Gastroesophageal sphincter (tissue), 4 donors: ENCODE data around the gene LRRFIP1. TPM values are rescaled to one million over a fixed set of nuclear protein-coding genes. Genes with fewer than 3 reads are reported as not detected.

Experiments
- ATAC-seq: fragments of 150-250 bp; one replicate; pipeline ENCODE4 v1.9.1; 2016; ENCODE audit warnings: mild to moderate bottlenecking, moderate library complexity
- H3K27ac ChIP-seq, 4 donors: fragments of 200-600 bp; sonication (generic) in 3 of 4; 1 replicate in 3 of 4; 2 replicates in 1 of 4; pipeline ENCODE4 v1.5.1; 2016 to 2019
- H3K27me3 ChIP-seq: fragments of 200-600 bp; sonication (generic); one replicate; pipeline ENCODE4 v1.5.1; 2019
- H3K36me3 ChIP-seq, 2 donors: fragments of 200-600 bp; sonication (generic); one replicate each; pipeline ENCODE4 v1.5.1; 2019; ENCODE audit warnings: control low read depth in 1 of 2
- H3K4me1 ChIP-seq, 3 donors: fragments of 200-600 bp; sonication (generic); 1 replicate in 2 of 3; 2 replicates in 1 of 3; pipeline ENCODE4 v1.5.1; 2016 to 2019; ENCODE audit warnings: control low read depth in 2 of 3
- H3K4me3 ChIP-seq, 2 donors: fragments of 200-600 bp; sonication (generic); one replicate each; pipeline ENCODE4 v1.5.1; 2019; ENCODE audit warnings: mild to moderate bottlenecking in 1 of 2, moderate library complexity in 1 of 2
- H3K9me3 ChIP-seq, 3 donors: fragments of 200-600 bp; sonication (generic); one replicate each; pipeline ENCODE4 v1.5.1; 2017 to 2019; ENCODE audit warnings: control low read depth in 2 of 3
- EP300 ChIP-seq: sonication (generic); formaldehyde crosslinking; IDR thresholded peaks from one replicate; pipeline ENCODE4 v1.6.1; 2017; ENCODE audit warnings: antibody characterized with exemption, mild to moderate bottlenecking
- POLR2A ChIP-seq, 2 donors: fragments of 450-650 bp; IDR thresholded peaks; one replicate each; pipeline ENCODE4 v1.6.1; 2017; ENCODE audit warnings: antibody characterized with exemption in 2 of 2, mild to moderate bottlenecking in 2 of 2, moderate library complexity in 1 of 2
- POLR2AphosphoS5 ChIP-seq: sonication (generic); formaldehyde crosslinking; IDR thresholded peaks from one replicate; pipeline ENCODE4 v1.6.1; 2017; ENCODE audit warnings: antibody characterized with exemption
- WGBS, 2 donors: methylation state at CpG; one replicate each; pipeline ENCODE4 v1.1.5; 2018; ENCODE audit warnings: low coverage in 1 of 2; 5-methylcytosine and 5-hydroxymethylcytosine counted together
- total RNA-seq, 4 donors: library from RNA; depleted of rRNA; stranded (reverse); fragments of >200 nt; gene quantifications; one replicate each; pipeline ENCODE4 v1.1.0, GENCODE V29; 2016
- TF ChIP-seq, protein P1 (sequence below), 4 experiments: fragments of 200-600 bp in 2 of 4; fragments of 450-650 bp in 2 of 4; sonication (generic) in 1 of 4; IDR thresholded peaks; one replicate each; pipeline ENCODE4 v1.5.1; 2017 to 2019; ENCODE audit warnings: antibody characterized with exemption in 4 of 4, mild to moderate bottlenecking in 2 of 4, moderate library complexity in 2 of 4

The LRRFIP1 gene
- total RNA-seq, 4 donors from 2014 or later: 164 to 225 (median 179) TPM

DNA sequence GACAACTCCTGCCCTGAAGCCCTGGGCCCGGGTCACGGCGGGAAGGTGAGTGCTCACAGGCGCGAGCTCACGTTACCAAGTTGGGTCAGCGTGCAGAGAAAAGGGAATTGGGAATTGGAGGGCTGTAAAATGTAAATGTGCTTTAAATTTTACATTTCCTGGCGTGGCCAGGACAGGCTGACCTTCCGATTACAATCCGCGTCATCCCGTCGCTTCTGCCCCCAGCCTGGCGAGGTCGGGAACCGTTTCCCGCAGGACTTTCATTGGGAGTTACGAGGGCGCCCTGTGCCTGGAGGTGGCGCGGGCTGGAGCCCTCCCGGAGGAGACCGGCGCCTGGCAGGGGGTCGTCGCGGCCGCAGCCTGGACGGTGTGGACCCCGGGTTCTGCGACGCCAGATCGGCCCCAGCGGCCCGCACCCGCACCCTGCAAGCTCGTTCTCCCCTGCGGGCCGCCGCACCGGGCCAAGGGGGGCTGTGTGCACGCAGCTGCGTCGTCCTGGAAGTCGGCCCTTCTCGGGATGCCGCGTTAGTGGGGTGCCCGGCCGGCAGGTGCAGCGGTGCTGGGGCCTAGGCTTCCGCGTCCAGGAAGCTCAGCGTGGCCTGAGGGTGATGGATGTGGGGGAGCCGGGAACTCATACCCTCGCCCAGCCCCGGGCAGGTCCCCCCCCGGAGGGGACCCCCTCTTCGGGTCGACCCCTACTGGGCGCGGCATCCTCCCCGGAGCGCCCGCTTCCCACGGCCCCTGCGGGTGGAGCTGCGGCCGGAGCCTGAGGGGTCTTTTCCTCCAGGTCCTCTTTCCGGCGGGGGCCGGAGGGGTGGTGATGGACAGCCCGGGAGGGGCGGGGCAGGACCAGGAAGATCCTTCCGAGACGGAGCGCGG lies 63.9 kb downstream of the LRRFIP1 start:
- Histone ChIP-seq H3K27me3 (no peaks in the 10 kb centered on the region), H3K9me3 (no peaks in the 10 kb centered on the region), H3K36me3 (no peaks in the 10 kb centered on the region), H3K27ac (peak overlapping the region; percentile 96 to 100 (median 99)), H3K4me1 (peaks cover 6 to 89% (median 53%) of the 10 kb centered on the region in 3 donors), H3K4me3 (peak overlapping the region; percentile 79 to 83)
- WGBS, 2 donors: 41 to 48% methylated on average over 5 to 6 of the region's 78 CpGs
- peak; percentile 4 for ATAC-seq
- TF ChIP-seq POLR2A (IDR thresholded peaks at IDR 0.05): peak in 1 of 2 donors; percentile 16
- peak; percentile 52 for TF ChIP-seq POLR2AphosphoS5
- no peak for TF ChIP-seq EP300
- TF ChIP-seq, protein P1, sequence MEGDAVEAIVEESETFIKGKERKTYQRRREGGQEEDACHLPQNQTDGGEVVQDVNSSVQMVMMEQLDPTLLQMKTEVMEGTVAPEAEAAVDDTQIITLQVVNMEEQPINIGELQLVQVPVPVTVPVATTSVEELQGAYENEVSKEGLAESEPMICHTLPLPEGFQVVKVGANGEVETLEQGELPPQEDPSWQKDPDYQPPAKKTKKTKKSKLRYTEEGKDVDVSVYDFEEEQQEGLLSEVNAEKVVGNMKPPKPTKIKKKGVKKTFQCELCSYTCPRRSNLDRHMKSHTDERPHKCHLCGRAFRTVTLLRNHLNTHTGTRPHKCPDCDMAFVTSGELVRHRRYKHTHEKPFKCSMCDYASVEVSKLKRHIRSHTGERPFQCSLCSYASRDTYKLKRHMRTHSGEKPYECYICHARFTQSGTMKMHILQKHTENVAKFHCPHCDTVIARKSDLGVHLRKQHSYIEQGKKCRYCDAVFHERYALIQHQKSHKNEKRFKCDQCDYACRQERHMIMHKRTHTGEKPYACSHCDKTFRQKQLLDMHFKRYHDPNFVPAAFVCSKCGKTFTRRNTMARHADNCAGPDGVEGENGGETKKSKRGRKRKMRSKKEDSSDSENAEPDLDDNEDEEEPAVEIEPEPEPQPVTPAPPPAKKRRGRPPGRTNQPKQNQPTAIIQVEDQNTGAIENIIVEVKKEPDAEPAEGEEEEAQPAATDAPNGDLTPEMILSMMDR (IDR thresholded peaks at IDR 0.05): peak in 1 of 4 experiments; percentile 12

DNA sequence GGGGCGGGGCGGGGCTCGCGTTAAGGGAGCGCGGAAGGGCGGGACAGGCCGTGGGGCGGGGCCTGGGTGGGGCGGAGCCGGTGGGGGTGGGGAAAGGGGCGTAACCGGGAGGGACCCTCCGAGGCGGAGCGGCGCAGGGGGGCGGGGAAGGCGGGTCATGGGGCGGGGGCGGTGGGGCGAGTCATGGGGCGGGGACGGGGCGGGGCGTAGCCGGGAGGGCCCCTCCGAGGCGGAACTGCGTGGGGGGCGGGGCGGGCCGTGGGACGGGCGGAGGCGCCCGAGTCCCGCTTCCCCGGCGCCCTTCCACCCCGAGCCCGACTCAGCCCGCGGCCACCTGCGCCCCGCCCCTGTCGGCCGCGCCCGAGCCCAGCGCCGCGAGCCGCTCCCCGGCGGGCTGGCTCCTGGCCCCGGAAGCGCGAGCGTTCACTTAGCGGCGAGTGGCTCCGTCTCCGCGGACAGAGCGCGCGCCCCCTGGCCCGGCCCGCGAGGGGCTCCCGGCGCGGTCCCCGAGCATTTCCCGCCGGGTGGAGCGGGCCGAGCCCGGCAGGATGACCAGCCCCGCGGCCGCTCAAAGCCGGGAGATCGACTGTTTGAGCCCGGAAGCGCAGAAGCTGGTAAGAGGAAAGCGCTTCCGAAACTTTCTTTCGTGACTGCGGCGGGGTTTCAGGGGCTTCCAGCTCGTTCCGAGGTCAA lies 64.7 kb downstream of the LRRFIP1 start:
- no peaks in the 10 kb centered on the region for H3K27me3 ChIP-seq
- no CpG with 5 or more reads among the region's 94 CpGs for WGBS, 2 donors
- H3K36me3 ChIP-seq: no peaks in the 10 kb centered on the region
- H3K4me3 ChIP-seq: peak overlapping the region; percentile 83 to 86
- H3K27ac ChIP-seq: peak overlapping the region; percentile 99 to 100 (median 99)
- H3K9me3 ChIP-seq: no peaks in the 10 kb centered on the region
- TF ChIP-seq, protein P1 (IDR thresholded peaks at IDR 0.05): peak in 2 of 4 experiments; percentile 14 to 39
- TF ChIP-seq POLR2AphosphoS5 (peak; percentile 69), POLR2A (IDR thresholded peaks at IDR 0.05) (peak; percentile 89 to 97), EP300 (no peak)
- ATAC-seq: peak; percentile 79
- H3K4me1 ChIP-seq: peaks cover 12 to 90% (median 61%) of the 10 kb centered on the region in 3 donors

DNA sequence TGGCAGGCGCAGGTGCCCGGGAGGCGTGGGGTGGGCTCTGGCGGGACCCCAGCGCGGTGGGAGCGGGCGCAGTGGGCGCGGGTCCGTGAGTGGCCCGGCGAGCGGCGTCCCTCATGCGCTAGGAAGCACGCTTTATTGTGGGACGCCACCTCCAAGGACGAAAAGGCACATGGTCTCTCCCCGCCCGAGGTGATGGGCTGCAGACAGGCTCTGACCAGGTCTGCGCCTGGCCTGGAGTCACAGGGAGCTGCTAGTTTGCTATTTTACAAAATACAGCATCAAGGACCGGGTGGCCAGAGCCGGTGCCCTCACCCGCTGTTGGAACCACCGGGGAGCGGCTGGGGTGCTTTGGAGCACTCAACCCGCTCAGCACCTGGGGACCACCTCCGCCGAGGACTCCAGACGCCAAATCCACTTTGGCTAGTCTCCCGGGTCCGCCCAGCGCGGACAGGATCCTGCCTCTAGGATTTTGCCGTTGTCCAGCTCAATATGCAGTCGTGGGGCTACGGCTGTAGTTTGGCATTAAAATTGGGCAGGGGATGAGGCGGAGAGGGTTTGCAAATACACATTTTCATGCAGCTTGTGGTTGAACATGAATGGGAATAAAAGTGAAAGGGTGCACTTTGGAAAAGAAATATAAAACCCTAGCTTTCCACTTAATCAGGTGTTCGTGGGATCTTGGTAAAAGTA lies 65.4 kb downstream of the LRRFIP1 start:
- Histone ChIP-seq H3K9me3 (no peaks in the 10 kb centered on the region), H3K4me1 (peaks cover 15 to 90% (median 67%) of the 10 kb centered on the region in 3 donors), H3K27ac (peak overlapping the region; percentile 99 to 100 (median 99)), H3K4me3 (peak overlapping the region; percentile 83 to 86), H3K36me3 (no peaks in the 10 kb centered on the region), H3K27me3 (no peaks in the 10 kb centered on the region)
- TF ChIP-seq, protein P1 (IDR thresholded peaks at IDR 0.05): no peak
- TF ChIP-seq EP300: no peak
- peak; percentile 4 for TF ChIP-seq POLR2AphosphoS5
- ATAC-seq: no peak
- WGBS, 2 donors: 9 to 57% methylated on average over 1 to 2 of the region's 40 CpGs

DNA sequence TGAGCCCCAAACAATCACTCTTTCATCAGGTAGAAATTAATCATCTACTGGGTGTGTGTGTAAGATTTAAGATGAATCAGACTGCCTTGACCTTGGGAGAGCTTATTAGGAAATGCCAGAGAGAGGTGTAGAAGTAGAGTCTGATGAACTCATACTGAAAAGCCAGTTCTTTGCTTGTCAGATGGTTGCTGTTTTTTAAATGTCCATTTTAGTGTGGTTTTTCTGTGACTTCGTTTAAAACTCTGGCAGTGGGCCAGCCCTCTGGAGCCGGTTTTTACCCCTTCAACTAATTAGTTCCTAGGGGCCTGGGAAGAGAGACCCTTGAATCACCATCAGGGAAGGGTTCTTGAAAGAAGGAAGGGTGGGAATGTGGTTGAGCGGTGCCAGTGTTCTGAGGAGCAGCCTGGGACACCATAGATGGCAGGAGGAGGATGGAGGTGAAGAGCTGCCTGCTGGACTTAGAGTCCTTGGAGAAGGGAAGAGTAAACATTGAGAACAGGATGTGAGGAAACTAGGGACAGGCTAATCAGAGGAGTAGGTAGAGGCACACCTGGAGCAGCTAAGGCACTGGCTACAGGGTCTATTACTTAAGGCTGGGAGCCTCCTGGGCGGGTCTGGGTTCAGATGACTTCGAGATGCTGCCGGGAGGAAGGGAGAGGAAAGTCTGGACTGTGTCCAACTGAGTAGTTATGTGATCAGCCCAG lies 66.1 kb downstream of the LRRFIP1 start:
- peak overlapping the region; percentile 99 to 100 (median 99) for H3K27ac ChIP-seq

More for the DNA sequence above, 66.1 kb downstream of the LRRFIP1 start:
- H3K36me3 ChIP-seq: no peaks in the 10 kb centered on the region
- WGBS, 2 donors: 13 to 30% methylated on average over 4 to 6 of the region's 6 CpGs
- no peak for ATAC-seq
- no peaks in the 10 kb centered on the region for H3K27me3 ChIP-seq
- peaks cover 16 to 90% (median 67%) of the 10 kb centered on the region in 3 donors for H3K4me1 ChIP-seq
- no peaks in the 10 kb centered on the region for H3K9me3 ChIP-seq
- TF ChIP-seq, protein P1 (IDR thresholded peaks at IDR 0.05): no peak
- peak; percentile 67 for TF ChIP-seq POLR2AphosphoS5
- H3K4me3 ChIP-seq: peak overlapping the region; percentile 83 to 86
